PFSK-1 (cell line): ENCODE data around the gene TSBP1.

Experiments used
- FOXP2 ChIP-seq: optimal IDR thresholded peaks from 2 replicates; pipeline ENCODE3; 2011; ENCODE audit warnings: borderline replicate concordance, control low read depth, inconsistent platforms; ENCODE audit not compliant: insufficient read depth; ENCODE audit errors: extremely low read length, extremely low read depth
- POLR2AphosphoS5 ChIP-seq: IDR thresholded peaks from 2 replicates; pipeline ENCODE4 v1.6.1; 2012; ENCODE audit warnings: low read depth, mild to moderate bottlenecking, control low read depth, low read length, moderate library complexity
- REST ChIP-seq, 2 experiments: IDR thresholded peaks; 2 replicates each; pipeline versions ENCODE4 v1.6.1 to v1.8.0; 2011 to 2012; ENCODE audit warnings: low read depth in 2 of 2, low read length in 2 of 2, control low read depth in 1 of 2, inconsistent platforms in 1 of 2, mild to moderate bottlenecking in 1 of 2, moderate library complexity in 1 of 2; ENCODE audit not compliant: insufficient read depth in 1 of 2
- SIN3A ChIP-seq: IDR thresholded peaks from 2 replicates; pipeline ENCODE4 v1.6.1; 2012; ENCODE audit warnings: mild to moderate bottlenecking, low read length, moderate library complexity, borderline replicate concordance; ENCODE audit not compliant: insufficient read depth
- TAF1 ChIP-seq: IDR thresholded peaks from 2 replicates; pipeline ENCODE4 v1.6.1; 2012; ENCODE audit warnings: low read length, control low read depth, borderline replicate concordance; ENCODE audit not compliant: insufficient read depth

The TSBP1 gene

GRCh38 chr6:32244270-32244669 is 127.4 kb downstream of the TSBP1 start:
- TF ChIP-seq FOXP2, result no peak
- TF ChIP-seq SIN3A, result no peak
- TF ChIP-seq POLR2AphosphoS5, result no peak
- TF ChIP-seq TAF1, result no peak
- no peak for TF ChIP-seq REST (IDR thresholded peaks at IDR 0.05; ENCODE audit: insufficient read depth in 1 of 2, low read depth in 2 of 2, low read length in 2 of 2)
